Naive thymus-derived CD8-positive, alpha-beta T cell (primary cell): ENCODE measurements around the gene ADGRA1. TPM values are rescaled to one million over a fixed set of nuclear protein-coding genes. Genes with fewer than 3 reads are reported as not detected.
A peak's percentile ranks its signal among the peaks of the same experiment; 100 is the strongest.
"Not testable (repeated sequence)": the region's sequence is repeated elsewhere in the genome, so short reads cannot be mapped to it uniquely, and the experiment has no call there.

ENCODE experiments used
- ATAC-seq, 2 donors: fragments of 150-1000 bp; cut with Tn5 transposase in 1 of 2; sonication (Bioruptor Pico), chemical (Tn5 transposase) in 1 of 2; 1 replicate in 1 of 2; 2 replicates in 1 of 2; pipeline ENCODE4 v1.10.0; 2021; ENCODE audit warnings: mild to moderate bottlenecking in 2 of 2, moderate library complexity in 2 of 2
- POLR2A ChIA-PET: fragments of 350-600 bp; sonication (Branson Sonifier 250); formaldehyde crosslinking; loops from one replicate; lab custom pipeline; 2021; ENCODE audit warnings: antibody characterized with exemption; lab: Charles Lee
- DNase-seq, 10 donors: peaks; one replicate each; pipeline versions ENCODE4 v3.0.0 to v3.0.0-alpha.2; 2020 to 2022
- H3K27ac Mint-ChIP-seq, 10 donors: one replicate each; pipeline ENCODE4 v1.8.0; 2020 to 2022; ENCODE audit warnings: mild to moderate bottlenecking in 10 of 10, mixed read lengths in 10 of 10, moderate library complexity in 4 of 10, inconsistent platforms in 1 of 10
- H3K27me3 Mint-ChIP-seq, 5 donors: one replicate each; pipeline ENCODE4 v1.8.0; 2021 to 2022; ENCODE audit warnings: mixed read lengths in 5 of 5
- H3K36me3 Mint-ChIP-seq, 3 donors: one replicate each; pipeline ENCODE4 v1.8.0; 2020 to 2022; ENCODE audit warnings: mixed read lengths in 3 of 3, mild to moderate bottlenecking in 2 of 3, inconsistent platforms in 1 of 3
- H3K4me1 Mint-ChIP-seq, 4 donors: one replicate each; pipeline ENCODE4 v1.8.0; 2021 to 2022; ENCODE audit warnings: mixed read lengths in 4 of 4
- H3K4me3 Mint-ChIP-seq, 10 donors: one replicate each; pipeline ENCODE4 v1.8.0; 2020 to 2022; ENCODE audit warnings: mild to moderate bottlenecking in 10 of 10, mixed read lengths in 10 of 10, moderate library complexity in 6 of 10, inconsistent platforms in 1 of 10
- H3K9me3 Mint-ChIP-seq, 9 donors: one replicate each; pipeline ENCODE4 v1.8.0; 2020 to 2022; ENCODE audit warnings: mixed read lengths in 9 of 9, mild to moderate bottlenecking in 3 of 9, inconsistent platforms in 1 of 9, moderate library complexity in 1 of 9
- polyA plus RNA-seq, 3 donors: library from polyadenylated mRNA; unstranded; fragments of 300-500 nt; fragmentation: Illumina TruSeq; gene quantifications; one replicate each; pipeline ENCODE4 v1.2.3, GENCODE V29; 2021
- total RNA-seq, 8 experiments: library from RNA in 2 of 8; stranded (reverse) in 2 of 8; gene quantifications; one replicate each; pipeline ENCODE4 v1.2.3 and lab custom pipeline; 2021 to 2026

The ADGRA1 gene
- total and polyA plus RNA-seq, 5 experiments from 2014 or later, result not detected

DNA sequence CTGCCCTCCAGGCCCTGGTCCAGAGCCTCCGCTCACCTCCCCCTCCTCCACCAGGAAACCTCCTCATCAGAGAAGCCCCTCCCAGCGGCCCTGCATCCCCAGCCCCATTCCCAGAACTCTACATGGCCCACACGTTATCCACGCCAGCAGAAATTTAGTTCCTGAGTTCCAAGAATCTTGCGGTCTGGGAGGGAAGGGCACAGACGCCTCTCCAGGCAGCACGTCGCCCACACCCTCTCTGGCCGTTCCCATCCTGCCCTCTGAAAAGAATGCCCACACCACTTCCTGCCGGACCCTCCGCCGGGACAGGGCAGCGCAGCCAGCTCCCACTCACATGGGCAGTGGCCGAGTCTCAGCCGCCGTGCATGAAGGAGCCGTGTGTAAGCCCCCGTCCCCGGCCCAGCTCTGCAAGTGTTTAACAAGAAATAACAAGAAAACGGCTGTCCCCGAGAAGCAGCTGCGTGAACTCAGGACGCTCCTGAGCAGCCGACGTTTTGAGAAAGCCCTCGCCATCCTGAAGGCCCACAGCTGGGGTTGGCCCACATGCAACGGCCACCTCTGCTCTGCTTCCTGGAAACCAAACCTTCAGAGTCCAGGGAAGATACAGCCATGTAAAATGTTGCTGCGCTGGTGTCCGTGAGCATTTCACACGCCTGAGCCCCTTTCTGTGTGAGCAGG lies 17.4 kb downstream of the ADGRA1 start:
- peaks cover 2 to 12% (median 5%) of the 10 kb centered on the region in 4 donors for H3K4me1 Mint-ChIP-seq
- DNase-seq (no peak), ATAC-seq (no peak)
- POLR2A ChIA-PET, result no interaction called here
- H3K27ac Mint-ChIP-seq, result no peak overlapping the region
- H3K4me3 Mint-ChIP-seq, result no peak overlapping the region
- H3K36me3 Mint-ChIP-seq, result peaks cover 0 to 10% (median 1%) of the 10 kb centered on the region in 3 donors
- peaks cover 4 to 31% (median 18%) of the 10 kb centered on the region in 5 donors for H3K27me3 Mint-ChIP-seq
- peaks cover 2 to 34% (median 14%) of the 10 kb centered on the region in 9 donors for H3K9me3 Mint-ChIP-seq

DNA sequence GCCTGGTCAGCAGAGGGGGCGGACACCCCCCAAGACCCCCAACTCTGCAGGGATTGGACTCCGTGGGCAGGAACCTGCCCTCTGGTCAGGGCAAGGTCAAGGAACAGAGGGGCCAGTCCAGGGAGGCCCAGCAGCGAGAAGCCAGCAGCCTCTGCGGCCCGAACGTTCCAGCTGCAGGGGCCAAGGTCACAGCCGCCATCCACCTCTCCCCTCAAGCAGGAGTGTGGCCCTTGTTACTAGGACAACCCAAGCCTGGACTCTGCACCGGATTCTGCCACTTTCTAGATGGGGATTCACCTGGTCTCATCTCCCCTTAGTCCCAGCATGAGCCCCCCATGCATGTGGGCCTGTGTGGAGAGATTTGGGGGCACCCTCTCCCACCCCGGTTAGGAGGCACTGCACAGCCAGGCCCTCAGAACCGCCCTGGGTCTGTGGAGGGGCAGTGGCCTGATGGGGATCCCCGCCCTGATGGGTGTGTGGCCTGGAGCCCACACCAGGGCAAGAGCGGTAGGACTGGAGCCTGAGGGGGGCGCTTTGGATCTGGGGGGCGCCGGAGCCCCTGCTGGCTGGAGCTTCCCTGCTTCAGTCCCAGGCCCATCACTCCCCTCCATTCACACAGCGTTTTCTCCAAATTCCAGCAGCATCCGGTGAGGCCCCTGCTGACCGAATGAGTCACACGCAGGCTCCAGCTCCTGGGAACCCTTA lies 18.1 kb downstream of the ADGRA1 start:
- POLR2A ChIA-PET, result no interaction called here
- peaks cover 6 to 37% (median 24%) of the 10 kb centered on the region in 5 donors for H3K27me3 Mint-ChIP-seq
- ATAC-seq, result no peak

DNA sequence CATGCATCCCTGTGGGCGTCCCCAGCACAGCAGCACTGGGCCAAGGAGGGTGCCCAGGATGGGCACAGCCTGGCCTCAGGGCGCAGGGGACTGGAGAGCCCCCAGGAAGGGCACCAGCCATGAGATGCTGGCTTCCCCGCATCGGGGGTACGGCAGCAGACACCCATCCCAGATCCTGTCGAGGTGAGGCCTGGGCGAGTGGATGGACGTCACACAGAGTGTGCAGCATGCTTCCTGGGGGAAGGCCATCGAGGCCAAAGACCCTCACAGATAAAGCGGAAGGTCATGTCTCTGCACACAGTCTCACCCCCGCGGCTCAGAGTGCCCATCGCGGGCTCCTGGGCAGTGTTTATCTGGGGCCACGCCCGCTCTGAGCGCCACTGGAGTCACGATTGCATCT lies 18.8 kb downstream of the ADGRA1 start:
- Mint-ChIP-seq H3K27me3 (peaks cover 6 to 33% (median 21%) of the 10 kb centered on the region in 5 donors), H3K27ac (no peak overlapping the region), H3K9me3 (peaks cover 2 to 36% (median 14%) of the 10 kb centered on the region in 9 donors), H3K4me3 (no peak overlapping the region), H3K36me3 (peaks cover 0 to 10% (median 1%) of the 10 kb centered on the region in 3 donors), H3K4me1 (peaks cover 1 to 5% (median 2%) of the 10 kb centered on the region in 4 donors)
- POLR2A ChIA-PET, result no interaction called here
- DNase-seq, result no peak
- no peak for ATAC-seq

More for the DNA sequence above, 18.1 kb downstream of the ADGRA1 start:
- H3K9me3 Mint-ChIP-seq, result peaks cover 2 to 36% (median 14%) of the 10 kb centered on the region in 9 donors
- DNase-seq, result no peak
- H3K4me1 Mint-ChIP-seq, result peaks cover 2 to 10% (median 4%) of the 10 kb centered on the region in 4 donors
- no peak overlapping the region for H3K27ac Mint-ChIP-seq
- H3K4me3 Mint-ChIP-seq, result no peak overlapping the region
- H3K36me3 Mint-ChIP-seq, result peaks cover 0 to 10% (median 1%) of the 10 kb centered on the region in 3 donors

DNA sequence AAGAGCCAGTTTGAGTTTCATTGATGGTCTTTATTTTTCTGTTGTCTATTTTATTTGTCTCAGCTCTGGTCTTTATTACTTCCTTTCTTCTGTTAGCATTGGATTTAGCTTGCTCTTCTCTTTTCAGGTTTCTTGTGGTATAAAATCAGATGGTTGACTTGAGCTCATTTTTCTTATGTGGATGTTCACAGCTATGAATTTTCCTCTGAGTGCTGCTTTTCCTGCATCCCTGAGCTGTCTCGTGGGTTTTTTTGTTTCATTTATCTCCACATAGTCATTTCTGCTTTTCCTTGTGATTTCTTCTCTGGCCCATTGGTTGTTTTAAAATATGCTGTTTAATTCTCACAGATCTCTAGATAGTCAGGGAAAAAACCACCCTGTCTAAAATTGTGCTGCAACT lies 19.7 kb downstream of the ADGRA1 start:
- ATAC-seq, result no peak
- peaks cover 0 to 10% (median 1%) of the 10 kb centered on the region in 3 donors for H3K36me3 Mint-ChIP-seq
- H3K9me3 Mint-ChIP-seq, result peaks cover 2 to 36% (median 14%) of the 10 kb centered on the region in 9 donors
- H3K27me3 Mint-ChIP-seq, result peaks cover 3 to 24% (median 16%) of the 10 kb centered on the region in 5 donors
- POLR2A ChIA-PET, result no interaction called here
- H3K4me1 Mint-ChIP-seq, result peaks cover 0 to 1% (median 0%) of the 10 kb centered on the region in 4 donors
- no peak for DNase-seq
- no peak overlapping the region for H3K4me3 Mint-ChIP-seq
- H3K27ac Mint-ChIP-seq, result no peak overlapping the region

DNA sequence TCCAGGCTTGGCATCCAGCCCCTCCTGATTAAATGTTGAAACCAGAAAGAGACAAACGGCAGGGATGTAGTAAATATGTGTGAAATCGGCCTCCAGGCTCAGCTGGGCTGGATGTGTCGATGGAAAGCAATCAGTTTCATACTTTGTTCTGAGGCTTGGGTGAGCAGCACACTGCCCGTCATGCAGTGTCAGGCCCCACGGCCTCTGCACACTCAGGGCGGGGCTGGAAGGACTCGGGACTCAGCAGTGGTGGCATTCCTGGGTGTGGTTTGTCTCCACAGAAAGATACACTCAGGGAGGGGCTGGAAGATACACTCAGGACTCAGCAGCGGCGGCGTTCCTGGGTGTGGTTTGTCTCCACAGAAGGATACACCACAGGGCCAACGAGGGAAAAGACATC lies 22.0 kb downstream of the ADGRA1 start:
- H3K27ac Mint-ChIP-seq, result peak overlapping the region in 1 of 10 donors; percentile 74
- DNase-seq, result no peak
- peaks cover 2 to 36% (median 14%) of the 10 kb centered on the region in 9 donors for H3K9me3 Mint-ChIP-seq
- ATAC-seq, result no peak
- H3K4me1 Mint-ChIP-seq, result peaks cover 0 to 1% (median 0%) of the 10 kb centered on the region in 4 donors
- POLR2A ChIA-PET, result no interaction called here
- peaks cover 0 to 22% (median 12%) of the 10 kb centered on the region in 5 donors for H3K27me3 Mint-ChIP-seq
- H3K4me3 Mint-ChIP-seq, result no peak overlapping the region
- peaks cover 0 to 10% (median 1%) of the 10 kb centered on the region in 3 donors for H3K36me3 Mint-ChIP-seq

DNA sequence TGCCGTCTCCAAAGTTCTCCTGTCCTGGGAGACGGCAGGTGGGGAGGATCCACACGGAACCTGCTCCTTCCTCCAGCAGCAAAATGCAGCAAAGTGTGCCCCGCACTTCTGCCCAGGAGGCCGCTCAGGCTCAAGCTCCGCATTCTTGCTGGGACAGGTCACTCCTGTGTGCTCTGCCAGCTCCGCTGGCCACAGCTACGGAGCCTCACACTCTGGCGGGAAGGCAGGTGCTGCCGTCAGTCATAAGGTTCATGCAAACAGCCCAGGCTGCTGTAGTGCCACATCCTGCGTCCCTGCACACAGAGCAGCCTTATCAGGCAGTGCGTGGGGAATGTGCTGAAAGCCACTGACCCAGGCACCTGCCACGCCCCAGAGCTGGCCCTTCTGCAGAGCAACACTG lies 22.4 kb downstream of the ADGRA1 start:
- peaks cover 0 to 10% (median 1%) of the 10 kb centered on the region in 3 donors for H3K36me3 Mint-ChIP-seq
- POLR2A ChIA-PET, result no interaction called here
- no peak overlapping the region for H3K27ac Mint-ChIP-seq
- H3K4me3 Mint-ChIP-seq, result no peak overlapping the region
- H3K9me3 Mint-ChIP-seq, result peaks cover 2 to 36% (median 14%) of the 10 kb centered on the region in 9 donors
- DNase-seq (no peak), ATAC-seq (no peak)
- peaks cover 0 to 18% (median 12%) of the 10 kb centered on the region in 5 donors for H3K27me3 Mint-ChIP-seq
- H3K4me1 Mint-ChIP-seq, result peaks cover 0 to under 1% (median 0%) of the 10 kb centered on the region in 4 donors

DNA sequence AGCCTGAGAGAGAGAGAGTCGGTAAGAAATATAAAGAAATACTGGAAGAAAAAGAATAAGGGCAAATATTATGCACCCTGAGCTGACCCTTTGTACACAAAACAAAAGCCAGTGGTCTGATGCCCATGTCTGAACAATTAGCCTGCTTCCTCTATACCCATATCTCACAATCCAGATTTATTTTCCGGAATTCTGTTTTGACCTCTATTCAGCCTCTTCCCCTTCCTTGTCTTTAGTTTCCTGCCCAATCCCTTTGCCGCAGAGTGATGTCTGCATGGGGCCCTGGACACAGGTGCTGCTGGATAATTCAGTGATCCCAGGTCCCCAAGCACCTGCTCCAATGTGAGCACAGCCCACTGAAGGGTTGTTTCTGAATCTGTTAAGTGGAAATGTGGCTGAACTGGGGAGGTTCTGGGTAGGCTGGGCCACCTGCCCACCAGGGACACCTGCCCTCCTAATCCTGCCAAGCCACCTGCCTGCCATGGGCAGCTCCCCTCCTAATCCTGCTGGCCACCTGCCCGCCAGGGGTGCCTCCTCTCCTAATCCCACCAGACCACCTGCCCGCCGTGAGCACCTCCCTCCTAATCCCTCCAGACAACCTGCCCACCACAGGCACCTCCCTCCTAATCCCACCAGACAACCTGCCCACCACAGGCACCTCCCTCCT lies 23.0 kb downstream of the ADGRA1 start:
- no peaks in the 10 kb centered on the region for H3K4me1 Mint-ChIP-seq
- H3K27me3 Mint-ChIP-seq, result peaks cover 0 to 18% (median 12%) of the 10 kb centered on the region in 5 donors
- DNase-seq (no peak), ATAC-seq (no peak)
- H3K9me3 Mint-ChIP-seq, result peaks cover 2 to 36% (median 14%) of the 10 kb centered on the region in 9 donors
- POLR2A ChIA-PET, result no interaction called here
- peaks cover 0 to 10% (median 1%) of the 10 kb centered on the region in 3 donors for H3K36me3 Mint-ChIP-seq
- no peak overlapping the region for H3K4me3 Mint-ChIP-seq
- no peak overlapping the region for H3K27ac Mint-ChIP-seq

DNA sequence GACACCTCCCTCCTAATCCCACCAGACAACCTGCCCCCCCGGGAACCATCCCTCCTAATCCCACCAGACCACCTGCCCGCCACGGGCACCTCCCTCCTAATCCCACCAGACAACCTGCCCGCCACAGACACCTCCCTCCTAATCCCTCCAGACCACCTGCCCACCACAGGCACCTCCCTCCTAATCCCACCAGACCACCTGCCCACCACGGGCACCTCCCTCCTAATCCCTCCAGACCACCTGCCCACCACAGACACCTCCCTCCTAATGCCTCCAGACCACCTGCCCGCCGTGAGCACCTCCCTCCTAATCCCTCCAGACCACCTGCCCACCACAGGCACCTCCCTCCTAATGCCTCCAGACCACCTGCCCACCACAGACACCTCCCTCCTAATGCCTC lies 23.9 kb downstream of the ADGRA1 start:
- H3K27ac Mint-ChIP-seq, H3K4me1 Mint-ChIP-seq, ATAC-seq, POLR2A ChIA-PET, H3K4me3 Mint-ChIP-seq, DNase-seq: not testable (repeated sequence)
- Mint-ChIP-seq H3K9me3 (peaks cover 2 to 36% (median 14%) of the 10 kb centered on the region in 9 donors), H3K27me3 (peaks cover 0 to 18% (median 12%) of the 10 kb centered on the region in 5 donors), H3K36me3 (peaks cover 0 to 10% (median 1%) of the 10 kb centered on the region in 3 donors)

DNA sequence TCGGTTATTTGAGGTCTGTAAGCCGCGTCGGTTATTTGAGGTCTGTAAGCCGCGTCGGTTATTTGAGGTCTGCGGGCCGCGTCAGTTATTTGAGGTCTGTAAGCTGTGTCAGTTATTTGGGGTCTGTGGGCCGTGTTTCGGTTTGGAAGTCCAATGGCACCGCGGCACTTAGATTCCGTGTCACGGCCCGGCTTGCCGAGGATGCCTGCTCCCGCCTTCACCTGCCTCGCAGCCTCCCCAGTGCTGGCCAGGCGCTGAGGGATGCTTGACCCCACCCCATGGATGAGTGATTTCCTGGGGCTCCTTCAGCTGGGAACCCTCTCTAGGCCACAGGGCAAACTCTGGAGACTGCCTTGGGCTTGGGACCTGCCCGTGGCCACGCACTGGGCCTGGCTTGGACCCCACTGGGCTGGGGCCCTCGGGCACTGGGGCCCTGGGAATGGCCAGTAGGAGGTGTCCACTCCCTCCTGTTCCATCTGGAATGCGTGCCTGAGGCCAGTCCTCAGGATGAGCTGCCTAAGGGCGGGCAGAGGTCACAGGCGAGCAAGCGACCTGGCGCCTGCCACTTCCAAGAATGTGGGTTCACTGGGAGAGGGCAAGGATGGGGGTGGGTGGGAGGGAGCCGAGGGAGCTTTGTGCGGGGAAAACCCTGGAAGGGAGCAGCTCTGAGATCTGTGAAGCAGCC lies 25.6 kb downstream of the ADGRA1 start:
- Mint-ChIP-seq H3K27ac (no peak overlapping the region), H3K36me3 (peaks cover 0 to 1% (median 0%) of the 10 kb centered on the region in 3 donors), H3K4me3 (no peak overlapping the region), H3K9me3 (peaks cover 0 to 23% (median 6%) of the 10 kb centered on the region in 9 donors), H3K4me1 (no peaks in the 10 kb centered on the region), H3K27me3 (peaks cover 0 to 18% (median 13%) of the 10 kb centered on the region in 5 donors)
- POLR2A ChIA-PET, result no interaction called here
- no peak for DNase-seq
- no peak for ATAC-seq

DNA sequence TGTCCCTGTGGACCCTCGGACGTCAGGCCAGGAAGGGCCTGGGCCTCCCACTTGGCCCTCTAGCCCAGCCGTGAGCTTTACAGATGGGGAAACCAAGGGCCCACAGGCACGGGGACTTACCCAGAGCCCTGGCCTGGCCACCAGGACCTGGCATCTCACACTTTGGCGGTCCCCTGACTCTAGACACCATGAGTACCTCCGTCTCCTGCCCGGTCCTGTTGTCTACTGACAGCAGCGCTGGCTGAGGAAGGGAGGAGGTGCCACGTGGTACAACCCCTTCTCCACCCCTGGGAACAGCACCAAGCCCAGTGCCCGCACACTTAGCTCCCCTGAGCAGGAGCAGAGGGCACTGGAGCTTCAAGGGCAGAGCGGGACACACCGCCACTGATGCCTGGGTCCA lies 26.1 kb downstream of the ADGRA1 start:
- peaks cover 0 to 23% (median 4%) of the 10 kb centered on the region in 9 donors for H3K9me3 Mint-ChIP-seq
- DNase-seq (no peak), ATAC-seq (no peak)
- no peak overlapping the region for H3K27ac Mint-ChIP-seq
- peaks cover 0 to 18% (median 13%) of the 10 kb centered on the region in 5 donors for H3K27me3 Mint-ChIP-seq
- POLR2A ChIA-PET, result no interaction called here
- H3K4me1 Mint-ChIP-seq, result no peaks in the 10 kb centered on the region
- H3K4me3 Mint-ChIP-seq, result no peak overlapping the region
- H3K36me3 Mint-ChIP-seq, result peaks cover 0 to 3% (median 1%) of the 10 kb centered on the region in 3 donors

DNA sequence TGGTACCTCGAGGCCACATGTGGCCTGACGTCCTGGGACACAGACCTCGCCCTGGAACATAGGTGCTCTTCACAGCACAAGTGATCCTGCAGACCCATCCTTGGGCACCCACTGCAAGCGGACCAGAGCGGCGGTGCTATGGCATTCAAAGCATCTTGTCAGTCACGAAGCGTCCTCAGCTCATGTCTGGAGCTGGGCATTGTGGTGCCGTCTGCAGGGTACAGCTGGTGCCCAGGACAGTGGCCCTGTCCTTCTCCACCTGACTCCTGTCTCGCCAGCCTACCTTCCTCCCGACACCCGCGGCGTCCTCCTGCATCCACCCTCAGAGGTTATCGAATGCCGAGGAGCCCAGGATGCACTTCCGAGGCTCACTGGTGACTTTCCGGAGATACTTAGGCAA lies 26.5 kb downstream of the ADGRA1 start:
- Mint-ChIP-seq H3K4me1 (no peaks in the 10 kb centered on the region), H3K9me3 (peaks cover 0 to 22% (median 5%) of the 10 kb centered on the region in 9 donors), H3K27ac (no peak overlapping the region), H3K27me3 (peaks cover 0 to 16% (median 13%) of the 10 kb centered on the region in 5 donors), H3K4me3 (no peak overlapping the region), H3K36me3 (peaks cover 0 to 5% (median 1%) of the 10 kb centered on the region in 3 donors)
- ATAC-seq, result no peak
- no peak for DNase-seq
- POLR2A ChIA-PET, result no interaction called here
